HEK293 (cell line): ENCODE data around the gene ZDHHC3.

Experiments used
- CTCF ChIA-PET: fragments of 350-600 bp; formaldehyde crosslinking; extraction: SDS; loops from one replicate; lab custom pipeline; 2021; ENCODE audit warnings: antibody characterized with exemption; lab: Yijun Ruan, JAX
- POLR2A ChIA-PET: fragments of 300-600 bp; formaldehyde crosslinking; extraction: SDS; loops from one replicate; lab custom pipeline; 2020; ENCODE audit warnings: antibody characterized with exemption, inconsistent platforms; lab: Yijun Ruan, JAX
- H3K27ac ChIP-seq: fragments of 200-500 bp; sonication (Bioruptor generic); 2 replicates; pipeline ENCODE4 v1.5.1; 2014; ENCODE audit warnings: low read depth, low read length, control low read depth, inconsistent platforms; ENCODE audit errors: extremely low read depth
- H3K36me3 ChIP-seq, 2 experiments: fragments of 200-500 bp in 1 of 2; sonication (Bioruptor generic) in 1 of 2; 1 replicate in 1 of 2; 2 replicates in 1 of 2; pipeline ENCODE4 v1.5.1; 2014 to 2017; ENCODE audit warnings: inconsistent platforms in 2 of 2, low read length in 2 of 2; ENCODE audit not compliant: control insufficient read depth in 2 of 2, insufficient read depth in 1 of 2
- H3K4me1 ChIP-seq: fragments of 200-500 bp; sonication (Bioruptor generic); 2 replicates; pipeline ENCODE4 v1.5.1; 2014; ENCODE audit warnings: mild to moderate bottlenecking, low read length, inconsistent platforms; ENCODE audit not compliant: control insufficient read depth, insufficient read depth
- H3K4me3 ChIP-seq: 2 replicates; pipeline ENCODE4 v1.5.1; 2011; ENCODE audit warnings: low read depth, mild to moderate bottlenecking, control low read depth, low read length, moderate library complexity
- H3K9me3 ChIP-seq: fragments of 200-500 bp; sonication (Bioruptor generic); 2 replicates; pipeline ENCODE4 v1.5.1; 2014; ENCODE audit warnings: low read depth, low read length, inconsistent platforms; ENCODE audit not compliant: control insufficient read depth, insufficient read depth
- BCL11A ChIP-seq: fragments of 450-650 bp; formaldehyde crosslinking; IDR thresholded peaks from 2 replicates; pipeline ENCODE4 v1.5.1; 2016; ENCODE audit warnings: low read depth, missing biosample characterization, missing genetic modification characterization
- KLF16 ChIP-seq: fragments of 450-650 bp; formaldehyde crosslinking; IDR thresholded peaks from 2 replicates; pipeline ENCODE4 v1.5.1; 2017; ENCODE audit warnings: missing biosample characterization, missing genetic modification characterization
- MZF1 ChIP-seq: fragments of 450-650 bp; formaldehyde crosslinking; IDR thresholded peaks from 2 replicates; pipeline ENCODE4 v1.5.1; 2017; ENCODE audit warnings: missing biosample characterization, missing genetic modification characterization, borderline replicate concordance
- TCF7L2 ChIP-seq: IDR thresholded peaks from 2 replicates; pipeline ENCODE4 v1.6.1; 2011; ENCODE audit warnings: low read depth, mild to moderate bottlenecking, inconsistent platforms, low read length, moderate library complexity, borderline replicate concordance
- ZBTB8A ChIP-seq: fragments of 450-650 bp; formaldehyde crosslinking; IDR thresholded peaks from 2 replicates; pipeline ENCODE4 v1.5.1; 2016; ENCODE audit warnings: missing biosample characterization, missing genetic modification characterization
- ZFP69B ChIP-seq: fragments of 450-650 bp; formaldehyde crosslinking; IDR thresholded peaks from 2 replicates; pipeline ENCODE4 v1.5.1; 2016; ENCODE audit warnings: missing biosample characterization, missing genetic modification characterization
- ZIC2 ChIP-seq: fragments of 450-650 bp; formaldehyde crosslinking; IDR thresholded peaks from 2 replicates; pipeline ENCODE4 v1.5.1; 2016; ENCODE audit warnings: missing biosample characterization, missing genetic modification characterization
- ZNF121 ChIP-seq: fragments of 450-650 bp; formaldehyde crosslinking; IDR thresholded peaks from 2 replicates; pipeline ENCODE4 v1.5.1; 2016; ENCODE audit warnings: missing biosample characterization, missing genetic modification characterization
- ZNF248 ChIP-seq: fragments of 450-650 bp; formaldehyde crosslinking; IDR thresholded peaks from 2 replicates; pipeline ENCODE4 v1.5.1; 2017; ENCODE audit warnings: missing biosample characterization, missing genetic modification characterization
- ZNF48 ChIP-seq: fragments of 450-650 bp; formaldehyde crosslinking; IDR thresholded peaks from 2 replicates; pipeline ENCODE4 v1.5.1; 2016; ENCODE audit warnings: missing biosample characterization, missing genetic modification characterization
- ZNF514 ChIP-seq: fragments of 450-650 bp; formaldehyde crosslinking; IDR thresholded peaks from 2 replicates; pipeline ENCODE4 v1.5.1; 2016; ENCODE audit warnings: missing biosample characterization, missing genetic modification characterization
- ZNF571 ChIP-seq: fragments of 450-650 bp; formaldehyde crosslinking; IDR thresholded peaks from 2 replicates; pipeline ENCODE4 v1.5.0; 2017; ENCODE audit warnings: missing biosample characterization, missing genetic modification characterization
- ZNF830 ChIP-seq: fragments of 450-650 bp; IDR thresholded peaks from 2 replicates; pipeline ENCODE4 v1.5.0; 2018; ENCODE audit warnings: missing biosample characterization, missing genetic modification characterization, low read depth, mild to moderate bottlenecking, moderate library complexity
- TF ChIP-seq, protein P1 (sequence below): fragments of 450-650 bp; formaldehyde crosslinking; IDR thresholded peaks from 2 replicates; pipeline ENCODE4 v1.5.1; 2016; ENCODE audit warnings: missing biosample characterization, missing genetic modification characterization, low read depth
- TF ChIP-seq, protein P2 (sequence below): fragments of 450-650 bp; formaldehyde crosslinking; IDR thresholded peaks from 2 replicates; pipeline ENCODE4 v1.5.1; 2016; ENCODE audit warnings: missing biosample characterization, missing genetic modification characterization
- TF ChIP-seq, protein P3 (sequence below): fragments of 450-650 bp; formaldehyde crosslinking; IDR thresholded peaks from 2 replicates; pipeline ENCODE4 v1.5.1; 2016; ENCODE audit warnings: missing biosample characterization, missing genetic modification characterization, borderline replicate concordance
- TF ChIP-seq, protein P4 (sequence below): fragments of 450-650 bp; IDR thresholded peaks from 2 replicates; pipeline ENCODE4 v1.5.1; 2018; ENCODE audit warnings: missing biosample characterization, mild to moderate bottlenecking, missing genetic modification characterization
- TF ChIP-seq, protein P5 (sequence below): fragments of 450-650 bp; formaldehyde crosslinking; optimal IDR thresholded peaks from 2 replicates; pipeline ENCODE3; 2016; ENCODE audit warnings: missing biosample characterization, mild to moderate bottlenecking, missing genetic modification characterization
- TF ChIP-seq, protein P6 (sequence below): fragments of 450-650 bp; formaldehyde crosslinking; IDR thresholded peaks from 2 replicates; pipeline ENCODE4 v1.5.1; 2016; ENCODE audit warnings: missing biosample characterization, missing genetic modification characterization, borderline replicate concordance

Gene ZDHHC3

DNA sequence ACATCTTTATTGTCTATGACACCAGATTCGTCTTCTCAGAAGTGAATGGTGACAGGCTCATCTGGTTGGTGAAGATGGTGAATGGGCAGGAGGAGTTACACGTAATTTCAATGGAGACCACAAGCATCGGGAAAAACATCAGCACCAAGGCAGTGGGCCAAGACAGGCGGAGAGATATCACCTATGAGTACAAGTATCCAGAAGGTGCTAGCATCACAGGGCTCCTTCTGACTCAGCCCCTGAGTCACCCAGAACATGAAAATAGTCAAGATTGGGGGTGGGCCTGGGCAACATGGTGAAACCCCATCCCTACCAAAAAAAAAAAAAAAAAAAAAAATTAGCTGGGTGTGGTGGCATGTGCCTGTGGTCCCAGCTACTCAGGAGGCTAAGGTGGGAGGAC is 69.0 kb downstream of the ZDHHC3 start:
- CTCF ChIA-PET, result no interaction called here
- Histone ChIP-seq H3K9me3 (no peaks in the 10 kb centered on the region), H3K4me1 (no peaks in the 10 kb centered on the region), H3K36me3 (no peaks in the 10 kb centered on the region), H3K27ac (no peak overlapping the region), H3K4me3 (no peak overlapping the region)
- POLR2A ChIA-PET, result interaction anchor here (0.6 kb wide), 1 partner anchor 80 kb away, joined by 4 read pairs; no protein-coding TSS in a partner anchor
- TF ChIP-seq ZNF48 (no peak), ZNF248 (tag by site-specific recombination) (no peak), ZNF571 (tag by site-specific recombination) (no peak), TCF7L2 (no peak), ZFP69B (tag by site-specific recombination) (no peak), ZNF514 (tag by site-specific recombination) (no peak), BCL11A (tag by site-specific recombination) (no peak), ZNF830 (tag by site-specific recombination) (no peak), MZF1 (no peak), ZBTB8A (tag by site-specific recombination) (no peak), KLF16 (no peak), ZIC2 (no peak), ZNF121 (tag by site-specific recombination) (no peak)
- TF ChIP-seq, protein P1, sequence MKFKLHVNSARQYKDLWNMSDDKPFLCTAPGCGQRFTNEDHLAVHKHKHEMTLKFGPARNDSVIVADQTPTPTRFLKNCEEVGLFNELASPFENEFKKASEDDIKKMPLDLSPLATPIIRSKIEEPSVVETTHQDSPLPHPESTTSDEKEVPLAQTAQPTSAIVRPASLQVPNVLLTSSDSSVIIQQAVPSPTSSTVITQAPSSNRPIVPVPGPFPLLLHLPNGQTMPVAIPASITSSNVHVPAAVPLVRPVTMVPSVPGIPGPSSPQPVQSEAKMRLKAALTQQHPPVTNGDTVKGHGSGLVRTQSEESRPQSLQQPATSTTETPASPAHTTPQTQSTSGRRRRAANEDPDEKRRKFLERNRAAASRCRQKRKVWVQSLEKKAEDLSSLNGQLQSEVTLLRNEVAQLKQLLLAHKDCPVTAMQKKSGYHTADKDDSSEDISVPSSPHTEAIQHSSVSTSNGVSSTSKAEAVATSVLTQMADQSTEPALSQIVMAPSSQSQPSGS, result no peak
- TF ChIP-seq, protein P2, sequence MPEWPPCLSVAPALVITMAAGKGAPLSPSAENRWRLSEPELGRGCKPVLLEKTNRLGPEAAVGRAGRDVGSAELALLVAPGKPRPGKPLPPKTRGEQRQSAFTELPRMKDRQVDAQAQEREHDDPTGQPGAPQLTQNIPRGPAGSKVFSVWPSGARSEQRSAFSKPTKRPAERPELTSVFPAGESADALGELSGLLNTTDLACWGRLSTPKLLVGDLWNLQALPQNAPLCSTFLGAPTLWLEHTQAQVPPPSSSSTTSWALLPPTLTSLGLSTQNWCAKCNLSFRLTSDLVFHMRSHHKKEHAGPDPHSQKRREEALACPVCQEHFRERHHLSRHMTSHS (tag by site-specific recombination), result no peak
- TF ChIP-seq, protein P3, sequence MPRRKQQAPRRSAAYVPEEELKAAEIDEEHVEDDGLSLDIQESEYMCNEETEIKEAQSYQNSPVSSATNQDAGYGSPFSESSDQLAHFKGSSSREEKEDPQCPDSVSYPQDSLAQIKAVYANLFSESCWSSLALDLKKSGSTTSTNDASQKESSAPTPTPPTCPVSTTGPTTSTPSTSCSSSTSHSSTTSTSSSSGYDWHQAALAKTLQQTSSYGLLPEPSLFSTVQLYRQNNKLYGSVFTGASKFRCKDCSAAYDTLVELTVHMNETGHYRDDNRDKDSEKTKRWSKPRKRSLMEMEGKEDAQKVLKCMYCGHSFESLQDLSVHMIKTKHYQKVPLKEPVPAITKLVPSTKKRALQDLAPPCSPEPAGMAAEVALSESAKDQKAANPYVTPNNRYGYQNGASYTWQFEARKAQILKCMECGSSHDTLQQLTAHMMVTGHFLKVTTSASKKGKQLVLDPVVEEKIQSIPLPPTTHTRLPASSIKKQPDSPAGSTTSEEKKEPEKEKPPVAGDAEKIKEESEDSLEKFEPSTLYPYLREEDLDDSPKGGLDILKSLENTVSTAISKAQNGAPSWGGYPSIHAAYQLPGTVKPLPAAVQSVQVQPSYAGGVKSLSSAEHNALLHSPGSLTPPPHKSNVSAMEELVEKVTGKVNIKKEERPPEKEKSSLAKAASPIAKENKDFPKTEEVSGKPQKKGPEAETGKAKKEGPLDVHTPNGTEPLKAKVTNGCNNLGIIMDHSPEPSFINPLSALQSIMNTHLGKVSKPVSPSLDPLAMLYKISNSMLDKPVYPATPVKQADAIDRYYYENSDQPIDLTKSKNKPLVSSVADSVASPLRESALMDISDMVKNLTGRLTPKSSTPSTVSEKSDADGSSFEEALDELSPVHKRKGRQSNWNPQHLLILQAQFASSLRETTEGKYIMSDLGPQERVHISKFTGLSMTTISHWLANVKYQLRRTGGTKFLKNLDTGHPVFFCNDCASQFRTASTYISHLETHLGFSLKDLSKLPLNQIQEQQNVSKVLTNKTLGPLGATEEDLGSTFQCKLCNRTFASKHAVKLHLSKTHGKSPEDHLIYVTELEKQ (tag by site-specific recombination), result no peak
- TF ChIP-seq, protein P4, sequence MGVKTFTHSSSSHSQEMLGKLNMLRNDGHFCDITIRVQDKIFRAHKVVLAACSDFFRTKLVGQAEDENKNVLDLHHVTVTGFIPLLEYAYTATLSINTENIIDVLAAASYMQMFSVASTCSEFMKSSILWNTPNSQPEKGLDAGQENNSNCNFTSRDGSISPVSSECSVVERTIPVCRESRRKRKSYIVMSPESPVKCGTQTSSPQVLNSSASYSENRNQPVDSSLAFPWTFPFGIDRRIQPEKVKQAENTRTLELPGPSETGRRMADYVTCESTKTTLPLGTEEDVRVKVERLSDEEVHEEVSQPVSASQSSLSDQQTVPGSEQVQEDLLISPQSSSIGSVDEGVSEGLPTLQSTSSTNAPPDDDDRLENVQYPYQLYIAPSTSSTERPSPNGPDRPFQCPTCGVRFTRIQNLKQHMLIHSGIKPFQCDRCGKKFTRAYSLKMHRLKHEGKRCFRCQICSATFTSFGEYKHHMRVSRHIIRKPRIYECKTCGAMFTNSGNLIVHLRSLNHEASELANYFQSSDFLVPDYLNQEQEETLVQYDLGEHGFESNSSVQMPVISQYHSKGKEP (tag by site-specific recombination), result no peak
- TF ChIP-seq, protein P5, sequence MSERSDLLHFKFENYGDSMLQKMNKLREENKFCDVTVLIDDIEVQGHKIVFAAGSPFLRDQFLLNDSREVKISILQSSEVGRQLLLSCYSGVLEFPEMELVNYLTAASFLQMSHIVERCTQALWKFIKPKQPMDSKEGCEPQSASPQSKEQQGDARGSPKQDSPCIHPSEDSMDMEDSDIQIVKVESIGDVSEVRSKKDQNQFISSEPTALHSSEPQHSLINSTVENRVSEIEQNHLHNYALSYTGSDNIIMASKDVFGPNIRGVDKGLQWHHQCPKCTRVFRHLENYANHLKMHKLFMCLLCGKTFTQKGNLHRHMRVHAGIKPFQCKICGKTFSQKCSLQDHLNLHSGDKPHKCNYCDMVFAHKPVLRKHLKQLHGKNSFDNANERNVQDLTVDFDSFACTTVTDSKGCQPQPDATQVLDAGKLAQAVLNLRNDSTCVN (tag by site-specific recombination), result no peak
- TF ChIP-seq, protein P6, sequence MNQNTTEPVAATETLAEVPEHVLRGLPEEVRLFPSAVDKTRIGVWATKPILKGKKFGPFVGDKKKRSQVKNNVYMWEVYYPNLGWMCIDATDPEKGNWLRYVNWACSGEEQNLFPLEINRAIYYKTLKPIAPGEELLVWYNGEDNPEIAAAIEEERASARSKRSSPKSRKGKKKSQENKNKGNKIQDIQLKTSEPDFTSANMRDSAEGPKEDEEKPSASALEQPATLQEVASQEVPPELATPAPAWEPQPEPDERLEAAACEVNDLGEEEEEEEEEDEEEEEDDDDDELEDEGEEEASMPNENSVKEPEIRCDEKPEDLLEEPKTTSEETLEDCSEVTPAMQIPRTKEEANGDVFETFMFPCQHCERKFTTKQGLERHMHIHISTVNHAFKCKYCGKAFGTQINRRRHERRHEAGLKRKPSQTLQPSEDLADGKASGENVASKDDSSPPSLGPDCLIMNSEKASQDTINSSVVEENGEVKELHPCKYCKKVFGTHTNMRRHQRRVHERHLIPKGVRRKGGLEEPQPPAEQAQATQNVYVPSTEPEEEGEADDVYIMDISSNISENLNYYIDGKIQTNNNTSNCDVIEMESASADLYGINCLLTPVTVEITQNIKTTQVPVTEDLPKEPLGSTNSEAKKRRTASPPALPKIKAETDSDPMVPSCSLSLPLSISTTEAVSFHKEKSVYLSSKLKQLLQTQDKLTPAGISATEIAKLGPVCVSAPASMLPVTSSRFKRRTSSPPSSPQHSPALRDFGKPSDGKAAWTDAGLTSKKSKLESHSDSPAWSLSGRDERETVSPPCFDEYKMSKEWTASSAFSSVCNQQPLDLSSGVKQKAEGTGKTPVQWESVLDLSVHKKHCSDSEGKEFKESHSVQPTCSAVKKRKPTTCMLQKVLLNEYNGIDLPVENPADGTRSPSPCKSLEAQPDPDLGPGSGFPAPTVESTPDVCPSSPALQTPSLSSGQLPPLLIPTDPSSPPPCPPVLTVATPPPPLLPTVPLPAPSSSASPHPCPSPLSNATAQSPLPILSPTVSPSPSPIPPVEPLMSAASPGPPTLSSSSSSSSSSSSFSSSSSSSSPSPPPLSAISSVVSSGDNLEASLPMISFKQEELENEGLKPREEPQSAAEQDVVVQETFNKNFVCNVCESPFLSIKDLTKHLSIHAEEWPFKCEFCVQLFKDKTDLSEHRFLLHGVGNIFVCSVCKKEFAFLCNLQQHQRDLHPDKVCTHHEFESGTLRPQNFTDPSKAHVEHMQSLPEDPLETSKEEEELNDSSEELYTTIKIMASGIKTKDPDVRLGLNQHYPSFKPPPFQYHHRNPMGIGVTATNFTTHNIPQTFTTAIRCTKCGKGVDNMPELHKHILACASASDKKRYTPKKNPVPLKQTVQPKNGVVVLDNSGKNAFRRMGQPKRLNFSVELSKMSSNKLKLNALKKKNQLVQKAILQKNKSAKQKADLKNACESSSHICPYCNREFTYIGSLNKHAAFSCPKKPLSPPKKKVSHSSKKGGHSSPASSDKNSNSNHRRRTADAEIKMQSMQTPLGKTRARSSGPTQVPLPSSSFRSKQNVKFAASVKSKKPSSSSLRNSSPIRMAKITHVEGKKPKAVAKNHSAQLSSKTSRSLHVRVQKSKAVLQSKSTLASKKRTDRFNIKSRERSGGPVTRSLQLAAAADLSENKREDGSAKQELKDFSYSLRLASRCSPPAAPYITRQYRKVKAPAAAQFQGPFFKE (tag by site-specific recombination), result no peak
- TF ChIP-seq, all 188 proteins: peak for 0
